NCI-H2196 treated with DMSO at 0.1 percent for 48 hours (cell line): Measurements from ENCODE around the gene TLCD5.

ENCODE experiments used
- DNase-seq: peaks from one replicate; lab custom pipeline; 2025; ENCODE audit not compliant: unreplicated experiment; lab: John Stamatoyannopoulos, UW

The TLCD5 gene

GRCh38 chr11:120336641-120337354 is 11.7 kb downstream of the TLCD5 start:
- DNase-seq, result no peak

DNA sequence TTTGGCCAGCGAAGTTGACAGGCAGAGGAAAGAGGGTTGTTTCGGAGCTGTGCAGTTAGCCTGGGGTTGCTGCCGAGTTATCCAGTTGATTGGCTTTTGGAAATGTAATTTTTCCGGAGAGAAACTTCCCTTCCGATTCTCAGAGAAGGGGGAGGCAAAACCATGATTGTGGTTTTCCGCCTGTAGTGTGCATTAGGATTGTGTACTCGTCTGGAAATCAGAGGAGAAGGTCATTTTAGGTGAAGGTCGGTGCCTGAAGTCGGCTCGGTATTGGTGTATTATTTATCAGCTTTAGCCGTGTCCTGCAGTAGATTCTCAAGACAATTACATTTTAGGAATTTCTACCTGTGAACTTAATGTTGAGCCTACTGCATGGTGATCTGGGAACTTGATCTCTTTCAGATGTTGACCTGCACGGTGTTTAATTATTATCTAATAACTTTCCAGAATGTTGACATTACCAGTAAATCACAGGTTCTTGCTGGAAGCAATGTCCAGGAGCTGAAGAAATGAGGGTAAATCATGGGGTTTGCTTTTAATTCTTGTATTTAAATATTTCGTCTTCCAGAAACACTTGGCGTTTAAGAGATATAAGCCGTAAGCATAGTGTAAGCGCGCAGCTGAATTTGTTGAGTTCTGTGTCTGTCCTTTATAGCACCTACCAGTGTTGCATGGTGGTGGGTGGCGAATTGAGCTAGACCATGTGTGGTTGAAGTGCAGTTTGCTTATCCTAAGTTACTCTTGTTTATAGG is 12.4 kb downstream of the TLCD5 start:
- DNase-seq, result no peak

GRCh38 chr11:120338107-120338933 is 13.2 kb downstream of the TLCD5 start:
- DNase-seq, result no peak

DNA sequence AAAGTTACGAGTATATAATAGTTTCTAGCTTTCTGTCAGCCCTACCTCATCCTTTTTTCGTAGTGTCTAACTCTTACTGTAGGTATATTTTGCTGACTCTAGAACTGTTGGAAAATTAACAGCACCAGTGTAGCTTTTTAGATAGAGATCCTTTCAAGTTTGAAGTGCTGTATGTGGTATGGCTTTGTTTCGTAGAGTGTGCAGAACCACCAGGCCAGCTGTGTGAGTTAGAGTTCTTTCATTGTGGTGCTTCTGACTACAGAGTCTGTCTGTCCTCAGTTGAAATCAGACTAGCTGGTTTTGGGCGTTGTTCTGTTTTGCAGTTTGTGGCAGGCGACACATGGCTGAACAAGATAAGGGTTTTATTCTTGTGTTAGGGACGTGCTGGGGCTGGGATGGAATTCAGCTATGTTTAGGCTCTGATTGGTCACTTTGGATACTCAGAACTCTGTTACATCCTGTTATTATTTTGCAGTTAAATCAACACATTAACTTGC is 14.3 kb downstream of the TLCD5 start:
- DNase-seq, result no peak

GRCh38 chr11:120340529-120340928 is 15.4 kb downstream of the TLCD5 start:
- DNase-seq, result no peak

- DNase-seq, result no peak
Measured at GRCh38 chr11:120342226-120342625, 17.1 kb downstream of the TLCD5 start.

DNA sequence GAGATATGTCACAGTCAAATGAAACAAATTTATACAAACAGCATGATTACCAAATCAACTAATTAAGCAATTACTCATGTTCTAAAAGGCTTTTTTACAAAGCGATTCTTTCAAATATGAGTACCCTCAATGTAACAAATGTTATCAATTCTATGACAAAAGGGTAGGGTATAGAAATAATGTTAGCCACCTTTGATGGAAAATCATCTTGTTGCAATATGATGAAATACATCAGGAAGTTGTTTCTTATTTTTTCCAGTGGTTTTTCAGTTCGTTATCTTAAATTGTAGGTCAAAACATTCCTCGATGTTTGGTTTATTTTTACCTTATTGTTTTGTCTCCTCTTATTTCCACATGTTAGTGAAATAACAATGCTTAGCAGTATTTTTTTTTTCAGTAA is 17.6 kb downstream of the TLCD5 start:
- DNase-seq, result no peak

- no peak for DNase-seq
Measured at GRCh38 chr11:120343429-120343828, 18.3 kb downstream of the TLCD5 start.

DNA sequence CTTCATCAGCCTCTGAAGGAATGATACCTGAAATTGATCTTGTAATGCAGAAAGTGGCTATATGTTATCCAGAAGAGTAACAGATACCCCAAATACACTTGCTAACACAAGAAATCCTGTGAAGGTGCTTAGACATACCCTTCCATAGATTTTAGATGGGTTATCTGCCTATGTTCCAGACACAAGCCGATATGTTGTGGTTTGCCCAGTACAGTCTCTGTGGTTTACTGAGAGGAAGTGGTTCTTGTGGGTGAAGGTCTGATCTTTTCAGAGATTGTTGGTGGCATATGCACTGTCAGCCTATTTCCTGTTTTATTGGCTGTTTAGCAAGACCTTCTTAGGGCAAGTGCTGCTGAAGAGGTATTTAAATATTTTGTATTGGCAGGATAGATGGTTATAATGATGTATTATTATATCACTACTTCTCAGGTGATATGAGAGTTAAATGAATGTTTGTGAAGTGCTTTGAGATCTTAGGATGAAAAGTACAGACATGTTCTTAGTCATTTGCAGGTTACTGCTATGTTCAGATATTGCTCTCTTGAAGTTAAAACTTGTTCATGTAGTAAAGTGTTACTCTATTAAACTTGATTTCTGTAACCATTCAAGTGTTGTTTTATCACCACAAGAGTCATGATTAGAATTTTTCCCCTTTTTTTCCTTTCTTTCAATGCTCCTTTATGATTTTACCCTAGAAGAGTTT is 19.4 kb downstream of the TLCD5 start:
- no peak for DNase-seq

DNA sequence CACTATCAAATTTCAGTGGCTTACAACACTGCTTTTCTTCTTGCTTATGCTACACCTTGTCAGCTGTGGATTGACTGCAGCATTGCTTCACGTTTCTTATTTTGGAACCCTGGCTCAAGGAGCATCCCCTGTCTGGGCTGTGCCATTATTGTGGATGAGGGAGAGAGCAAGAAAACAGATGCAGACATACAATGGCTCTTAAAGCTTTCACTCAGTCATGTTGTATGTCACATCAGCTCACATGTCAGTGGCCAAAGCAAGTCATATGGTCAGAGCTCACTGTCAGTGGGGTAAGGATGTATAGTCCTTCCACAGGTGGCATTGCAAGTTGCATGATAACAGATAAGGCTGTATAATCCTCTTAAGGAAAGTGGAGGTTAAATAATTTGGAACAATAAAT is 21.1 kb downstream of the TLCD5 start:
- DNase-seq, result no peak

- DNase-seq, result no peak
Measured at GRCh38 chr11:120350637-120351036, 25.5 kb downstream of the TLCD5 start.

GRCh38 chr11:120352405-120352804 is 27.3 kb downstream of the TLCD5 start:
- DNase-seq, result no peak

DNA sequence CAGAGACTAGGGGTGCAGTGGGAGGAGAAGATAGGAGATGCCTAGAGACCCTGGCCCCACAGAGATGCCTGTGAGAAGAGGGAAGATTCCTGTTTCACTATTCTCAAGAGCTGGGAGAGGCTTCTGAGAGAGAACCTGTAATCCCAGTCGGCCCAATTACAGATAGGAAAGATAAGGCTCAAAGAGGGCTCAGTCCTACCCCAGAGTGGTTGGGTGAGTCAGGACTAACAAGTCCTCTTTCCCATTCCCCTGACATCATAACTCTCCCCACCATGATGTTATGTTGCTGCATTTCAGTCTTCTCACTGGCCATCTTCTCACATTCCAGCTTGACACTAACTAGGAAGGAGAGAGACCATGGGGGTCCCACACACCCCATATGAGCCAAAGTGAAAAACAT is 29.0 kb downstream of the TLCD5 start:
- no peak for DNase-seq

DNA sequence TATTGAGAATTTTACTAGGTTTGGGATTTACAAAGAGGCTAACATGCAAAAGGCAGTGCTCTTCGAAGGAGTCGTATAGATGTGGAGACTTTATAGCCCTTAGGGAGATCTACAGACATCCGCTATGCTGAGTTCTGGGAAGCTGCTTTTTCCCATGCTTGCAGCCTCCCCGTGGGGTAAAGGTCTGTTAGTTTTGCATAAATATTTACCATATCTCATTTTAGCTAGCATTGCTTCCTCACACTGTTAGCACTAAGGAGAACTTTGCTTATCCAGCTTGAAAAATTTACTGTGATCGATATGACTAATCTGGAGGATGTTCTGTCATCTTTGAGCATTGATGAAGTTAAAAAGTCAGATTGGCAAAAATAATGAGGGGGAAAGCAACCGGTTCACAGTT is 29.7 kb downstream of the TLCD5 start:
- DNase-seq, result no peak

DNA sequence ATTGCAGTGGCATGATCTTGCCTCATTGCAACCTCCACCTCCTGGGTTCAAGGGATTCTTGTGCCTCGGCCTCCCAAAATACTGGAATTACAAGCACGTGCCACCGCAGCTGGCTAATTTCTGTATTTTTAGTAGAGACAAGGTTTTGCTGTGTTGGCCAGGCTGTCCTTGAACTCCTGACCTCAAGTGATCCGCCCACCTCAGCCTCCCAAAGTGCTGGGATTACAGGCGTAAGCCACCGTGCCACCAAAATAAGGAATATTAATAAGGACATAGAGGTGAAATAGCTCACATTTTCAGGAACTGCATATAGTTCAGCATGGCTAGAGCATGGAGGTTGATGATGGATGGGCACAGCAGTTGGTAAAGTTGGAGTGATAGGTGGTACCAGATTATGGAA is 32.5 kb downstream of the TLCD5 start:
- DNase-seq, result no peak

DNA sequence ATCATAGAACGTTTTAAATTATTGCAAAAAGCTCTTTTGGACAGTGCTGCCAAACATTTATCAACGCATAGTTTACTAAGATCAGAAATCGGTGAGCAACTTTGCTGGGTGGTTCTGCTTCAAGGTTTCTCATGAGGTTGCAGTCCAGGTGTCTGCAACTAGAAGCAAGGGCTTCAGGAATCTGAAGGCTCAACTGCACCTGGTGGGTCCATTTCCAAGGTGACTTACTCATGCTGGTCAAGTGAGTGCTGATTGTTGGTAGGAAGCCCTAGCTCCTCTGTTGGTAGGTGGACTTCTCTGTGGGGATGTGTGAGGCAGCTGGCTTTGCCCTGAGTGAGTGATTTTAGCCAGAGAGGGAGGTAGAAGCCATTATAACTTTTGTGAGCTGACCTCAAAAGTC is 33.6 kb downstream of the TLCD5 start:
- DNase-seq, result no peak

DNA sequence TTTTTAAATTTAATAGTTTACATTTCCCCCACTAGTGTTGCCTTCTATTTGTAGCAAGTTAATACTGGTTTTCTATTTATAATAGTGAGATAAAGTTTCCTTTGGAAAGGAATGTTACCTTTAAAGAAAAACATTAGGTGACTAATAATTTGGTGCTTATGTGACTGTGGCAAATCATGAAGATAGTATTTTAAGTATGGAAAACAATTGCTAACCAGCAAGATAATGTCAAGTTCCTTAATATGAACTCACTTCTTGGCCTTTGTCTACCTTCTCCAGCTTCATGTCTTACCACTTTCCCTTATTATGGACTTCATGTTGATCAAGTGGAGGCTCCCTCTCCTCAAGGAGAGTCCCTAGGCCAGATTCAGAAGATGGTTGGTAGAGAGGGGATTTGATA is 38.3 kb downstream of the TLCD5 start:
- no peak for DNase-seq

- DNase-seq, result no peak
Measured at GRCh38 chr11:120365512-120365911, 40.4 kb downstream of the TLCD5 start.

GRCh38 chr11:120372296-120372695 is 47.2 kb downstream of the TLCD5 start:
- DNase-seq, result no peak

GRCh38 chr11:120375076-120375475 is 50.0 kb downstream of the TLCD5 start:
- no peak for DNase-seq

DNA sequence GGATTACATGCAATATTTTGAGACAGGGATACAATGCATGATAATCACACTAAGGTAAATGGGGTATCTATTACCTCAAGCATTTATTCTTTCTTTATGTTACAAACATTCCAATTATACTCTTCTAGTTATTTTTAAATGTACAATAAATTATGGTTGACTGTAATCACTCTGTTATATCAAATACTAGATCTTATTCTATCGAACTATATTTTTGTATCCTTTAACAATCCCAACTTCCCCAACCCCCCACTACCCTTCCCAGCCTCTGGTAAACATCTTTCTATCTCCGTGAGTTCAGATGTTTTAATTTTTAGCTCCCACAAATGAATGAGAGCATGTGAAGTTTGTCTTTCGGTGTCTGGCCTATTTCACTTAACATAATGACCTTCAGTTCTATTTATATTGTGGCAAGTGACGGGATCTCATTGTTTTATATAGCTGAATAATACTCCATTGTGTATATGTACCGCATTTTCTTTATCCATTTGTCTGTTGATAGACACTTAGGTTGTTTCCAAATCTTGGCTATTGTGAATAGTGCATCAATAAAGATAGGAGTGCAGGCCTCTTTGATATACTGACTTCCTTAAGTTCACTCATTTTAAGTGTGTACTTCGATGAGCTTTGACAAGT is 51.6 kb downstream of the TLCD5 start:
- DNase-seq, result no peak
